ENCODE measurements around the gene ZNF580.

DNA sequence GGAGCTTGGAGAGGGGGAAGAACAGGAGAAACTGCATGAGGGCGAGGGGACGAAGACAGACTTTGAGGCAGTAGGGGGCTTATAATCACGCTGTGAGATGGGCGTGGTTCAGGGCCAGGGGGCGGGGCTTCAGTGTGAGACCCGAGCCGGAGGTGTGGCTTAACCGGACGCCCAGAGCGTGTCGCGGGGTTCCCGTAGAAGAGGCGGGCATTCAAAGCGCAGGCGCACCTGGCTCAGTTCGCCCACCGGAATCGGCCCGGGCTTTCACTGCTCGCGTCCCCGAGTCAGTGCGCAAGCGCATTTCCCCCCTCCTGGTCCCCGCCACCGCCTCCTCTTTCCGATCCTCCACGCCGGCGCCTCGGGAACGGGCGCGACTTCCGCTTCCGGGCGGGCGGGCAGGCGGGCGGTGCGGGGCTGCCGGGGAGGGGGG lies 35.6 kb upstream of the ZNF580 start:
- no peak; the same call in 1 of the 2 replicates for TF ChIP-seq POLR2A (conservative IDR thresholded peaks at IDR 0.05)
- TF ChIP-seq, protein P1, sequence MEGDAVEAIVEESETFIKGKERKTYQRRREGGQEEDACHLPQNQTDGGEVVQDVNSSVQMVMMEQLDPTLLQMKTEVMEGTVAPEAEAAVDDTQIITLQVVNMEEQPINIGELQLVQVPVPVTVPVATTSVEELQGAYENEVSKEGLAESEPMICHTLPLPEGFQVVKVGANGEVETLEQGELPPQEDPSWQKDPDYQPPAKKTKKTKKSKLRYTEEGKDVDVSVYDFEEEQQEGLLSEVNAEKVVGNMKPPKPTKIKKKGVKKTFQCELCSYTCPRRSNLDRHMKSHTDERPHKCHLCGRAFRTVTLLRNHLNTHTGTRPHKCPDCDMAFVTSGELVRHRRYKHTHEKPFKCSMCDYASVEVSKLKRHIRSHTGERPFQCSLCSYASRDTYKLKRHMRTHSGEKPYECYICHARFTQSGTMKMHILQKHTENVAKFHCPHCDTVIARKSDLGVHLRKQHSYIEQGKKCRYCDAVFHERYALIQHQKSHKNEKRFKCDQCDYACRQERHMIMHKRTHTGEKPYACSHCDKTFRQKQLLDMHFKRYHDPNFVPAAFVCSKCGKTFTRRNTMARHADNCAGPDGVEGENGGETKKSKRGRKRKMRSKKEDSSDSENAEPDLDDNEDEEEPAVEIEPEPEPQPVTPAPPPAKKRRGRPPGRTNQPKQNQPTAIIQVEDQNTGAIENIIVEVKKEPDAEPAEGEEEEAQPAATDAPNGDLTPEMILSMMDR (IDR thresholded peaks at IDR 0.05 in 2 of 3, conservative IDR thresholded peaks at IDR 0.05 in 1 of 3; ENCODE audit: insufficient read depth in 2 of 3, low read depth in 1 of 3, low read length in 3 of 3): no peak
- TF ChIP-seq, protein P2, sequence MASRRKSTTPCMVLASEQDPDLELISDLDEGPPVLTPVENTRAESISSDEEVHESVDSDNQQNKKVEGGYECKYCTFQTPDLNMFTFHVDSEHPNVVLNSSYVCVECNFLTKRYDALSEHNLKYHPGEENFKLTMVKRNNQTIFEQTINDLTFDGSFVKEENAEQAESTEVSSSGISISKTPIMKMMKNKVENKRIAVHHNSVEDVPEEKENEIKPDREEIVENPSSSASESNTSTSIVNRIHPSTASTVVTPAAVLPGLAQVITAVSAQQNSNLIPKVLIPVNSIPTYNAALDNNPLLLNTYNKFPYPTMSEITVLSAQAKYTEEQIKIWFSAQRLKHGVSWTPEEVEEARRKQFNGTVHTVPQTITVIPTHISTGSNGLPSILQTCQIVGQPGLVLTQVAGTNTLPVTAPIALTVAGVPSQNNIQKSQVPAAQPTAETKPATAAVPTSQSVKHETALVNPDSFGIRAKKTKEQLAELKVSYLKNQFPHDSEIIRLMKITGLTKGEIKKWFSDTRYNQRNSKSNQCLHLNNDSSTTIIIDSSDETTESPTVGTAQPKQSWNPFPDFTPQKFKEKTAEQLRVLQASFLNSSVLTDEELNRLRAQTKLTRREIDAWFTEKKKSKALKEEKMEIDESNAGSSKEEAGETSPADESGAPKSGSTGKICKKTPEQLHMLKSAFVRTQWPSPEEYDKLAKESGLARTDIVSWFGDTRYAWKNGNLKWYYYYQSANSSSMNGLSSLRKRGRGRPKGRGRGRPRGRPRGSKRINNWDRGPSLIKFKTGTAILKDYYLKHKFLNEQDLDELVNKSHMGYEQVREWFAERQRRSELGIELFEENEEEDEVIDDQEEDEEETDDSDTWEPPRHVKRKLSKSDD (conservative IDR thresholded peaks at IDR 0.05; ENCODE audit: low read length): no peak
- no peak for TF ChIP-seq ZNF146 (CRISPR knock-in tag; IDR thresholded peaks at IDR 0.05; ENCODE audit: unreplicated experiment)
